H1 (cell line): ENCODE data around the gene TPSD1. TPM values are rescaled to one million over a fixed set of nuclear protein-coding genes. Genes with fewer than 3 reads are reported as not detected.
A peak's percentile ranks its signal among the peaks of the same experiment; 100 is the strongest.

Source experiments
- CTCF ChIA-PET: fragments of 300-600 bp; sonication (Branson Sonifier 250); formaldehyde crosslinking; loops from one replicate; lab custom pipeline; 2021; ENCODE audit not compliant: partially characterized antibody; lab: Charles Lee
- POLR2A ChIA-PET: fragments of 300-600 bp; sonication (Branson Sonifier 250); formaldehyde crosslinking; loops from one replicate; lab custom pipeline; 2021; ENCODE audit warnings: inconsistent platforms; ENCODE audit not compliant: partially characterized antibody; lab: Charles Lee
- DNase-seq, 2 experiments: peaks; one replicate each; pipeline versions ENCODE4 v3.0.0 to v3.0.0-alpha.2; 2010 to 2022; ENCODE audit warnings: low spot score in 2 of 2, low read depth in 1 of 2, mixed read lengths in 1 of 2
- FAIRE-seq: peaks from 2 replicates; lab custom pipeline; 2011; peaks lifted over from hg19 to GRCh38; lab: Jason Lieb, UNC
- H2AFZ ChIP-seq: 2 replicates; pipeline ENCODE4 v1.8.1; 2012; ENCODE audit warnings: low read length, inconsistent platforms
- H2AK5ac ChIP-seq: 2 replicates; pipeline ENCODE4 v1.6.1; 2013; ENCODE audit warnings: low read depth, low read length
- H2BK120ac ChIP-seq: replicated peaks from 2 replicates; pipeline ENCODE3; 2013; ENCODE audit warnings: low read depth, low read length, inconsistent platforms
- H2BK12ac ChIP-seq: 2 replicates; pipeline ENCODE4 v1.6.1; 2013; ENCODE audit warnings: low read depth, low read length
- H2BK15ac ChIP-seq: 2 replicates; pipeline ENCODE4 v1.6.1; 2013; ENCODE audit warnings: low read length
- H2BK20ac ChIP-seq: 2 replicates; pipeline ENCODE4 v1.6.1; 2013; ENCODE audit warnings: low read length
- H2BK5ac ChIP-seq: 2 replicates; pipeline ENCODE4 v1.6.1; 2013; ENCODE audit warnings: low read depth, low read length
- H3K14ac ChIP-seq: 2 replicates; pipeline ENCODE4 v1.6.1; 2013; ENCODE audit warnings: inconsistent platforms; ENCODE audit not compliant: insufficient read length
- H3K18ac ChIP-seq: 2 replicates; pipeline ENCODE4 v1.6.1; 2013; ENCODE audit warnings: low read length; ENCODE audit errors: extremely low read depth
- H3K23ac ChIP-seq: 2 replicates; pipeline ENCODE4 v1.6.1; 2013; ENCODE audit warnings: inconsistent platforms; ENCODE audit not compliant: insufficient read length
- H3K23me2 ChIP-seq: 2 replicates; pipeline ENCODE4 v1.6.1; 2013; ENCODE audit warnings: low read depth, low read length
- H3K27ac ChIP-seq: 2 replicates; pipeline ENCODE4 v1.6.1; 2011; ENCODE audit warnings: low read depth, low read length, inconsistent platforms
- H3K27me3 ChIP-seq, 4 experiments: replicated peaks in 1 of 4; 1 replicate in 1 of 4; 2 replicates in 3 of 4; pipeline versions ENCODE4 v1.6.1 to v1.8.1; 2011 to 2013; ENCODE audit warnings: low read length in 3 of 4, mild to moderate bottlenecking in 3 of 4, inconsistent platforms in 2 of 4, mixed read lengths in 2 of 4, moderate library complexity in 1 of 4; ENCODE audit not compliant: control insufficient read depth in 3 of 4, insufficient read depth in 3 of 4; ENCODE audit errors: extremely low read depth in 1 of 4
- H3K36me3 ChIP-seq, 4 experiments: 2 replicates each; pipeline versions ENCODE4 v1.6.1 to v1.8.1; 2011 to 2013; ENCODE audit warnings: mild to moderate bottlenecking in 4 of 4, low read length in 3 of 4, moderate library complexity in 2 of 4, control low read depth in 1 of 4, inconsistent platforms in 1 of 4; ENCODE audit not compliant: insufficient read depth in 4 of 4, control insufficient read depth in 2 of 4
- H3K4ac ChIP-seq: replicated peaks from 2 replicates; pipeline ENCODE3; 2013; ENCODE audit warnings: low read length, low read depth, mixed read lengths, inconsistent platforms; ENCODE audit not compliant: insufficient read length
- H3K4me1 ChIP-seq, 4 experiments: replicated peaks in 1 of 4; 1 replicate in 1 of 4; 2 replicates in 3 of 4; pipeline versions ENCODE4 v1.6.1 to v1.8.1; 2011 to 2013; ENCODE audit warnings: low read length in 3 of 4, inconsistent platforms in 2 of 4, mixed read lengths in 1 of 4; ENCODE audit not compliant: insufficient read depth in 4 of 4, control insufficient read depth in 3 of 4
- H3K4me2 ChIP-seq, 2 experiments: 2 replicates each; pipeline versions ENCODE4 v1.6.1 to v1.8.1; 2011 to 2013; ENCODE audit warnings: low read depth in 2 of 2, low read length in 2 of 2, control low read depth in 1 of 2, inconsistent platforms in 1 of 2, mild to moderate bottlenecking in 1 of 2; ENCODE audit not compliant: insufficient read depth in 1 of 2
- H3K4me3 ChIP-seq, 4 experiments: fragments of 200-600, 300-600 bp in 1 of 4; sonication (generic), shearing (Covaris generic), sonication (Bioruptor Twin) in 1 of 4; 2 replicates each; pipeline versions ENCODE4 v1.5.1 to v1.8.1; 2011 to 2016; ENCODE audit warnings: low read length in 4 of 4, low read depth in 3 of 4, control low read depth in 2 of 4, inconsistent platforms in 2 of 4, mild to moderate bottlenecking in 2 of 4, mixed read lengths in 1 of 4, moderate library complexity in 1 of 4; ENCODE audit not compliant: insufficient read depth in 2 of 4; ENCODE audit errors: extremely low read depth in 1 of 4
- H3K56ac ChIP-seq: replicated peaks from 2 replicates; pipeline ENCODE3; 2013; ENCODE audit warnings: low read depth, mild to moderate bottlenecking, mixed read lengths, low read length, inconsistent platforms; ENCODE audit not compliant: insufficient read length
- H3K79me1 ChIP-seq: 2 replicates; pipeline ENCODE4 v1.6.1; 2013; ENCODE audit warnings: low read depth, low read length, control low read depth
- H3K79me2 ChIP-seq, 2 experiments: 2 replicates each; pipeline versions ENCODE4 v1.6.1 to v1.8.1; 2012 to 2013; ENCODE audit warnings: low read length in 2 of 2, mild to moderate bottlenecking in 2 of 2, inconsistent platforms in 1 of 2; ENCODE audit not compliant: insufficient read depth in 2 of 2, control insufficient read depth in 1 of 2
- H3K9ac ChIP-seq, 4 experiments: replicated peaks in 1 of 4; 1 replicate in 1 of 4; 2 replicates in 3 of 4; pipeline versions ENCODE4 v1.6.1 to v1.8.1; 2011 to 2013; ENCODE audit warnings: low read depth in 3 of 4, low read length in 3 of 4, control low read depth in 2 of 4, mild to moderate bottlenecking in 2 of 4, moderate library complexity in 2 of 4, inconsistent platforms in 1 of 4; ENCODE audit errors: extremely low read depth in 1 of 4
- H3K9me3 ChIP-seq, 2 experiments: 2 replicates each; pipeline versions ENCODE4 v1.6.1 to v1.8.1; 2012 to 2013; ENCODE audit warnings: mild to moderate bottlenecking in 2 of 2, moderate library complexity in 2 of 2, control low read depth in 1 of 2, inconsistent platforms in 1 of 2, low read depth in 1 of 2, low read length in 1 of 2, mixed read lengths in 1 of 2; ENCODE audit not compliant: insufficient read depth in 2 of 2
- H4K20me1 ChIP-seq, 2 experiments: replicated peaks in 1 of 2; 2 replicates each; pipeline versions ENCODE3 to v1.8.1; 2011 to 2013; ENCODE audit warnings: inconsistent platforms in 2 of 2, low read length in 2 of 2, mild to moderate bottlenecking in 1 of 2; ENCODE audit not compliant: insufficient read depth in 2 of 2, control insufficient read depth in 1 of 2
- H4K5ac ChIP-seq: 2 replicates; pipeline ENCODE4 v1.6.1; 2013; ENCODE audit warnings: low read length, low read depth, mixed read lengths, inconsistent platforms; ENCODE audit not compliant: insufficient read length
- H4K8ac ChIP-seq: 2 replicates; pipeline ENCODE4 v1.8.0; 2013; ENCODE audit warnings: mild to moderate bottlenecking, moderate library complexity, low read length, inconsistent platforms; ENCODE audit not compliant: insufficient read depth; ENCODE audit errors: extremely low read depth
- H4K91ac ChIP-seq: replicated peaks from 2 replicates; pipeline ENCODE3; 2013; ENCODE audit warnings: low read length, mixed read lengths, inconsistent platforms; ENCODE audit not compliant: insufficient read length
- NRF1 ChIP-seq: IDR thresholded peaks from 2 replicates; pipeline ENCODE4 v1.6.1; 2011; ENCODE audit warnings: mild to moderate bottlenecking, low read depth, low read length, improper control_type of control experiment
- TAF7 ChIP-seq: optimal IDR thresholded peaks from 2 replicates; pipeline ENCODE3; 2011; ENCODE audit warnings: low read depth, mild to moderate bottlenecking, inconsistent platforms, low read length, moderate library complexity, borderline replicate concordance
- TEAD4 ChIP-seq: IDR thresholded peaks from 2 replicates; pipeline ENCODE4 v1.6.1; 2012; ENCODE audit warnings: low read depth, low read length, inconsistent platforms, mixed read lengths
- WGBS, 2 experiments: shearing (Covaris generic) in 1 of 2; methylation state at CpG; one replicate each; pipeline versions ENCODE4 v1.1.6 to v1.1.7; 2013 to 2015; ENCODE audit warnings: low lambda C conversion rate in 2 of 2, mixed read lengths in 2 of 2, inconsistent platforms in 1 of 2, low coverage in 1 of 2, missing lambda C conversion rate in 1 of 2; ENCODE audit not compliant: insufficient replicate concordance in 2 of 2, insufficient coverage in 1 of 2, insufficient read length in 1 of 2; ENCODE audit errors: extremely low coverage in 1 of 2, missing lambda C conversion rate in 1 of 2; 5-methylcytosine and 5-hydroxymethylcytosine counted together
- polyA plus RNA-seq, 7 experiments: library from polyadenylated mRNA; depleted of rRNA in 3 of 7; stranded (reverse) in 5 of 7; unstranded in 2 of 7; fragments of >200 nt in 5 of 7; fragments of 200-250 nt in 2 of 7; gene quantifications; 1 replicate in 5 of 7; 2 replicates in 1 of 7; 4 replicates in 1 of 7; pipeline versions ENCODE4 v1.2.1 to v1.2.3, GENCODE V29; 2011 to 2013; ENCODE audit warnings: missing spikeins in 2 of 7, mixed read lengths in 2 of 7
- total RNA-seq: library from RNA; stranded (reverse); fragmentation: NEBNext Ultra II Directional; extraction: Animal tissue kit (Norgen Biotek cat#: 25700); gene quantifications from 2 replicates; pipeline ENCODE4 v1.2.1, GENCODE V29; 2021
- TF ChIP-seq, protein P1 (sequence below): IDR thresholded peaks from 2 replicates; pipeline ENCODE4 v1.6.1; 2012; ENCODE audit warnings: low read length, inconsistent platforms

Gene TPSD1
- total and polyA plus RNA-seq, 2 of the 8 experiments (the other 6 are each of a cell fraction or from before 2014, with no cell fraction given): 0.26 TPM; not detected in 1

DNA sequence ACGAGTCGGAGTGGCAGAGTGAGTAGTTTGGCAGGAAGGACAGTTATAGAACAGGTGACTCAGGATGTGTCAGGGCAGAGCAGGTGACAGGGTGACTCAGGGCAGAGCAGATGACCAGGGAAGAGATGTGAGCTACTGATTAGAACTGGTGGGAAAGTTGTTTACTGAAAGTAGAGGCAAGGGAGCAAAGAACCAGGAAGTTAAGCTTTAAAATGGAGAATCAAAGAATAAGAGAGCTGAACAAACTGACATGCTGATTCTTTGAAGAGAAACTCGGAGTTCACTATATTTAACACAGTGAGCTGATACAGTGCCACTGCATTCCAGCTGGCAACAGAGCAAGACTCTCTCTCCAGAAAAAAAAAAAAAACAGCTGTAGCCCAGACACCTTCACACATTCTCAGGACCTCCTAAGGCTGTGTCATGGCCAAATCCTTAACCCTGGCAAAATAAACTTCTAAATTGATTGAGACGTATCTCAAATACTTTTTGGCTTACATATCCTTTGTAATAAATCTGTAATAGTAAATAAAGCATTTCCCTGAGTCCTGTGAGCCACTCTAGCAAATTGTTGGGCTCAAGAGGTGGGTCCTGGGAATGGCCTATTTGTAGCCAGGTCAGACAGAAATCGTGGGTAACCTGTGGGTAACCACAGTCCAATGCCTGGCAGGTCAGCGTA, 41.3 kb downstream of the TPSD1 start:
- Histone ChIP-seq H3K14ac (no peak overlapping the region), H3K79me2 (no peaks in the 10 kb centered on the region), H3K18ac (no peak overlapping the region), H3K4me1 (peaks cover 0 to 10% (median 5%) of the 10 kb centered on the region in 4 experiments; a peak in 4 of 7 replicates), H2BK12ac (peak overlapping the region; percentile 27; the same call in 1 of the 2 replicates), H4K5ac (no peak overlapping the region), H2BK15ac (no peak overlapping the region), H3K79me1 (no peaks in the 10 kb centered on the region; the same call in 1 of the 2 replicates), H3K56ac (no peak overlapping the region), H3K4me3 (no peak overlapping the region), H2BK20ac (no peak overlapping the region), H3K27ac (no peak overlapping the region), H2BK5ac (no peak overlapping the region), H2BK120ac (no peak overlapping the region), H2AFZ (no peak overlapping the region), H4K91ac (no peak overlapping the region), H4K8ac (no peak overlapping the region), H3K9ac (no peak overlapping the region), H3K4ac (no peak overlapping the region), H4K20me1 (no peaks in the 10 kb centered on the region), H3K9me3 (no peaks in the 10 kb centered on the region), H3K27me3 (no peaks in the 10 kb centered on the region), H2AK5ac (no peak overlapping the region), H3K23ac (no peak overlapping the region), H3K4me2 (no peak overlapping the region), H3K23me2 (peaks cover 2% of the 10 kb centered on the region; the same call in 1 of the 2 replicates), H3K36me3 (no peaks in the 10 kb centered on the region)
- POLR2A ChIA-PET: interaction anchor here (0.8 kb wide), 1 partner anchor 9 kb away, joined by 3 read pairs; no protein-coding TSS in a partner anchor
- WGBS, 2 experiments: 82% methylated on average over 6 of the region's 6 CpGs; no CpG with 5 or more reads in 1 of the 2 experiments
- CTCF ChIA-PET: interaction anchor here (0.7 to 1.5 kb wide), 4 partner anchors 9 to 814 kb away, joined by 3 to 5 read pairs (median 4); no protein-coding TSS in a partner anchor
- DNase-seq (no peak), FAIRE-seq (no peak)
- no peak for TF ChIP-seq NRF1
- TF ChIP-seq, protein P1, sequence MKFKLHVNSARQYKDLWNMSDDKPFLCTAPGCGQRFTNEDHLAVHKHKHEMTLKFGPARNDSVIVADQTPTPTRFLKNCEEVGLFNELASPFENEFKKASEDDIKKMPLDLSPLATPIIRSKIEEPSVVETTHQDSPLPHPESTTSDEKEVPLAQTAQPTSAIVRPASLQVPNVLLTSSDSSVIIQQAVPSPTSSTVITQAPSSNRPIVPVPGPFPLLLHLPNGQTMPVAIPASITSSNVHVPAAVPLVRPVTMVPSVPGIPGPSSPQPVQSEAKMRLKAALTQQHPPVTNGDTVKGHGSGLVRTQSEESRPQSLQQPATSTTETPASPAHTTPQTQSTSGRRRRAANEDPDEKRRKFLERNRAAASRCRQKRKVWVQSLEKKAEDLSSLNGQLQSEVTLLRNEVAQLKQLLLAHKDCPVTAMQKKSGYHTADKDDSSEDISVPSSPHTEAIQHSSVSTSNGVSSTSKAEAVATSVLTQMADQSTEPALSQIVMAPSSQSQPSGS: no peak
- TF ChIP-seq TEAD4: no peak
- TF ChIP-seq TAF7: no peak
